NCI-H1048 (cell line): Measurements from ENCODE around the gene HAPLN1.

ENCODE experiments used
- DNase-seq: peaks from one replicate; lab custom pipeline; 2025; lab: John Stamatoyannopoulos, UW

Gene HAPLN1

DNA sequence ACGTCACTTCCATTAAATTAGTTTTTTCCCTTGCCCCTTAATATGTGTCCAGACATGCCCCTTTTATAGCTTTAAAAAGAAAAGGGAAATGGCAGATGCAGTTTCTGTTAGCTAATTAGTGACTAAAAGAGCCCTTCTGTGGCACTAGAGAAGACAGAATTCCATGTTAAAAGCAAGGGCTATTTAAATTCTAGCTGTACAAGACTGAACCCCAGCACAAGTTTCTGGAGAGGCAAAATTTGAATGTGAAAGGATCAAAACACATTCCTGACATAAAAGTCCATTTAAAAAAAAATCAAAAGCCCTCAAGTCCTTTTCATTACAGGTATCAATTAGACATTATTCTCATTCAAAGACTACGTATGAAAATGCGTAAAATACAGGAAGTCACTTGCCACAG lies 78.7 kb downstream of the HAPLN1 start:
- DNase-seq: no peak

DNA sequence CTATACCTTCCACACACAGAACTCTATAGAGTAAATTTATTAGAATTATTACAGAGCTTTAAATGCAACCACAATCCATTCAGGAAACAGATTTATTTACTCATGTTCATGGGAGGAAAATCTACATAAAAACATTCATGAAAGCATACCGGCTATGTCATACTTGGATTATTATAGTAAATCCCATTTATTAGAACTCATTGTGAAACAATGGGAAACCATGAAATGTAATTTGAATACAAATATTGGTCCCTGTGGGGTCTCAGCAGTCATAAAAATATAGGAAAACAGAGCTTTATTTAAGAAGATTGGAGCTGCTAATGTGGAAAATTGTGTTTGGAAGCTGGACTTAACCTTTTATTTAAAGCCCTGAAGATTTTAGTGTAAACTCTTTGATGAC lies 80.7 kb downstream of the HAPLN1 start:
- DNase-seq: no peak

DNA sequence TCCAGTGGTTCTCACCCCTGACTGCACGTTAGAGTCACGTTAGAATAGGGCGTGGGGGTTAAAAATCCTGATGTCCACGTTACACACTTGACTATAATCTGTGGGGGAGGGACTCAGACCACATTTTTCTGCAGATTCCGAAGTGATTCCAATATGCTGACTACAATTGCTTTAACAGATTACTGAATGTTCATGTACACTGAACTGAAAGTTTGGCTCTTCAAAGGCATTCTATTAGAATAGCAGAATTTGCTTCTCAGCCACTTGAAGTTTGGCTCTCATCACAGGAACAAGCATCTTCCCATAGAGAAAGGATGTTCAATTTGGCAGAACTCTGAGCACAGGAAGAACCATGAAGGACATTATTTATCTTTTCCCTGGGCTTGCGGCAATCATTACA lies 84.5 kb downstream of the HAPLN1 start:
- DNase-seq: no peak

DNA sequence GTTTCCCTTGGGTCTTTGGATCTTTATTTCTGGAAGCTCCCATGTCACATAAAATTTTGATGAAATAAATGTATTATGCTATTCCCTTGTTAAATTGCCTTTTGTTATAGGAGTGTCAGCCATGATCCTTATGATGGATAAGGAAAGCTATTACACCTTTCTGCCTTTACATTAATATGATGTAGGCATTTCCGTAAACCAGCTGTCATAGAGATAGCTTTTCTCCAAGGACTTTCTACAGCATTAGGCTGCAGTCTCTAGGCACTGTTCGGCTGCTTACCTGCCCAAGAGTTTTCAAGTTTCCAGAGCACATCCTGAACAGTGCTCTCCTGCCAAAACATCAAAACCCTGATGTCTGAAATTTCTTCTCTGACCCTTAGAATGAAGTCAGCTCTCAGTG lies 87.4 kb downstream of the HAPLN1 start:
- DNase-seq: no peak

DNA sequence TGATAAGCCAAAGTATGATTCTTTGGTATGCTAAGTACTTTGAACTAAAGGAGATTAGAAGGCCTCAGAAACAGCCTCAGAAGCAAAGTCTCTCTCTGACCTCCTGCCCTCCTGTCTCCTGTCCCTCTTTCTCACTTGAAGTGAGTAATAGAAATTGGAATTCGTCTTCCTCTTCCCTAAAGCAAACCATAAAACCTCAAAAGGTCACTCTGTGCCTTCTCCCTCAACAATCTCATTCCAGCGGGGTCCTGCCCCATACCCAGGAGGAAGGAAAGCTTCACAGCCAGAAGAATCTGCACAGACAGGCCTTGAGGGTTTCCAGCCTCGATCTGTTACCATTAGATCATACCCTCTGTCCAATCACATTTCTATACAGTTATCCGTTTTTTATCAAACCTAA lies 87.8 kb downstream of the HAPLN1 start:
- DNase-seq: no peak

DNA sequence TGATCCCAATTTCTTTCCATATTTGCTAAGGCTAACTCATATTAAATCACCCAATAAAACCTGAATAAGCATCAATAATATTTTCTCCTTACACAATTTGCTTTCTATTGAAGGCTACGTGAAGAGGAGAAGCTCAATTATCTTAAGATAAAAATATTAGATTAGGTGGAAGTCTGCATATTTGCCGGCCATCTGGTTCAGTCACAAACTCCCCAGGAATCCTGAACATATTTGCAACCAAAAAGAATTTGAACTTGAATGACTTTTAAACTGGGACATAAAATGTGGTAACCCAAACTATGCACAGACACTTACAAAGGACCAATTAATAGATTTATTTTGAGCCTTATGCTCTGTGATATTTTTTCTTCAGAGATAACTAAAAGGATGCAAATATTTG lies 92.3 kb downstream of the HAPLN1 start:
- no peak for DNase-seq

DNA sequence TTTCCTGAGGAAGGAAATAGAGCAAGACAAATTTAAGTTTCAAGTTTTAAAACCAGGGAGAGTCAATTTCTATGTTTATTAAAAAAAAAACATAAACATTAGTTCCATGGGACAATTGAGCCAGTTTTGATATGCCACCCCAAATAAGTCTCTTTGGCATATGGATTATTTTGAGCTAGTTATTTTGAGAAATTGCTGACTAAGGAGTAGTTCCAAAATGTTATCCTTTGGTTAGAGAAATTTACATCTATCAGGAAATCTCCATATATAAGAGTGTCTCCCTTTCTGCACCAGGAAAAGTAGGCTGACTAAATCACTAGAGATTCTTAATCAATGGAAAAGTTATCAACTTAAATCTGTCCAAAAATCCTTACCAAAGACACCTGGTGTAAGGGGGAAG lies 105.8 kb downstream of the HAPLN1 start:
- no peak for DNase-seq

DNA sequence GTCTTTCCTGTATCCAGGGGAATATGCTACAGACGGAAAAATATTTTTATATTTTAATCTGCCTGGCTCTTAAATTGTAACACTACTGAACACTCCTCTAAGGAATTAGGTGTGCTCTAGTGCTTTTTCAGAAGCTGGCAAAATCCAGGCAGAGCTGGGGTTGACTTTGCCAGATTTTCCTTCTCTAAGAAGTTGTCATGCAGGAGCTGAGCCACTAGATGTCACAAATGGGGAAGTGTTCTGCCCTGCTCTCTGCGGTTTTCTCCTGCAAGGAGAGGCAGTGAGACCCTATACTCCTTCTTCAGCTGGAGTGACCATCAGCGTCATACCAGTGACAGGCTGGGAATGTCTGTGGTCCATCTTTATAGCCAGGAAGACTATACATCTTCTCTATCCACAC lies 112.5 kb downstream of the HAPLN1 start:
- no peak for DNase-seq

DNA sequence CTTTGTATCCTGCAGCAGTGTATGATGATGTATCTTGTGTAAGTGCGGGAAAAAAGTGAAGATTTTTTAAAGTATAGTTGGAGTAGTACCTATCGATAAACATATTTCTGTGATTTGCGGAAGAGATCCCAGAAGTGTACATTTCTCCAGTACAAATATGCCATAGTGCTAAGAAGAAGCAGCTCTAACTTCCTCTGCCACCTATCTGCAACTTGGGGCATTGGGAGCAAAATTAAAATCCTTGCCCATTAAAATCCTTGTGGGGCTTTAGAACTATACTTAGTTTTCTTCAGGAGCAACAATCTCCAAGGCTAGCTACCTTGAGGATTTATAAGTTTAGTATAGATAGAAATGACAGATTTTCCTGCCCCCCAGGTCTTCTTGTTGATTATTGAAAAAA lies 125.4 kb downstream of the HAPLN1 start:
- no peak for DNase-seq

DNA sequence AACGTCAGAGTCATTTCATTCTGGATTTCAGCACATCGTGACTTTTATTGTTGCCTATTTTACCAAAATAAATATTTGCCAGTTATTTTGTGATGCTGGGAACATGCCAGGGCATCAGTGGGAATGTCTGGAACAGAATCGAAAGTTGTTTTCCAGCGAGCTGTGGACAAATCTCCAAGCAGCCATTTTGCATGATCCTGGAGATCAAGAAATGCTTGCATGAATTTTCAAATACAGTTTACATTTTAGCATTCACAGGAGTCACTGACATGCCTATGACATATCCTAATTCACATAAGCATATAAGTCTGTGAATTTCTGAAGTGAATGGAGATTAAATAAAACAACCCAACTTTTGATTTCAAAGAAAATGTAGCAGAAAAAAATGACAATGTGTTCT lies 129.7 kb downstream of the HAPLN1 start:
- no peak for DNase-seq

DNA sequence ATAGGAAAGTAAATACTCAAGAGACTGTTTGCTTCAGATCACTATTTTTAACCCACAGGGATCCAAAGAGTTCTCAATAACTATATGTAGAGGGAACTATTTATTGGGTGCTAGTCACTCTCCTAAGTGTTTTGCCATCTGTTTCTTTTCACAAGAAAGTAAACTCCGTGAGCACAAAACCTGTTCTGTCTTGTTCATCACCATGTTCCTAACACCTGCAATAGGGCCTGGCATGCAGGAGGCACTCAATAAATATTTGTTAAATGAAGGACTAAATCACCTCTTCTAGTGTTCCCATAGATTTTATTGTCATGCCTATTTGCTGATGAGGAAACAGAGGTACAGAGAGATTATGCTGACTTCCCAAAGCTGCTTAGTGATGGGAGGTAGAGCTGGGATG lies 130.9 kb downstream of the HAPLN1 start:
- no peak for DNase-seq
